ENCODE data around the gene CGA.
A peak's percentile ranks its signal among the peaks of the same experiment; 100 is the strongest.

CGA gene

GRCh38 chr6:87068795-87069194, 26.1 kb downstream of the CGA start:
- Histone ChIP-seq H3K36me3 (ENCODE audit: insufficient read depth, low read length) (no peaks in the 10 kb centered on the region), H3K27me3 (ENCODE audit: insufficient read depth, low read length) (peaks cover 3% of the 10 kb centered on the region; the same call in 1 of the 2 replicates), H3K9me3 (ENCODE audit: low read length) (no peaks in the 10 kb centered on the region), H3K4me2 (ENCODE audit: low read length) (no peak overlapping the region), H3K79me2 (ENCODE audit: insufficient read depth, low read length) (no peaks in the 10 kb centered on the region), H3K27ac (ENCODE audit: low read depth, low read length, poor library complexity, severe bottlenecking) (no peak overlapping the region), H2AFZ (ENCODE audit: low read length) (no peak overlapping the region), H4K20me1 (ENCODE audit: insufficient read depth, low read length) (no peaks in the 10 kb centered on the region), H3K4me3 (ENCODE audit: low read depth, low read length, poor library complexity, severe bottlenecking) (no peak overlapping the region), H3F3A (ENCODE audit: insufficient read depth, low read length) (no peaks in the 10 kb centered on the region), H3K4me1 (ENCODE audit: insufficient read depth, low read length, severe bottlenecking) (peaks cover 7% of the 10 kb centered on the region), H3K9ac (ENCODE audit: low read length) (no peak overlapping the region), H3K9me2 (ENCODE audit: low read depth, low read length) (no peaks in the 10 kb centered on the region)
- no peak for TF ChIP-seq EZH2 (IDR thresholded peaks at IDR 0.05; ENCODE audit: borderline replicate concordance, low read length)
- TF ChIP-seq CTCF (IDR thresholded peaks at IDR 0.05; ENCODE audit: low read length): no peak

GRCh38 chr6:87066449-87067333, 28.2 kb downstream of the CGA start:
- Histone ChIP-seq H3K4me2 (ENCODE audit: low read length) (peak overlapping the region; percentile 59), H3K4me1 (ENCODE audit: insufficient read depth, low read length, severe bottlenecking) (peaks cover 7% of the 10 kb centered on the region), H3K9ac (ENCODE audit: low read length) (no peak overlapping the region), H3K36me3 (ENCODE audit: insufficient read depth, low read length) (no peaks in the 10 kb centered on the region), H4K20me1 (ENCODE audit: insufficient read depth, low read length) (no peaks in the 10 kb centered on the region), H3K79me2 (ENCODE audit: insufficient read depth, low read length) (no peaks in the 10 kb centered on the region), H3K4me3 (ENCODE audit: low read depth, low read length, poor library complexity, severe bottlenecking) (peak overlapping the region; percentile 44), H3K9me3 (ENCODE audit: low read length) (no peaks in the 10 kb centered on the region), H2AFZ (ENCODE audit: low read length) (no peak overlapping the region), H3F3A (ENCODE audit: insufficient read depth, low read length) (no peaks in the 10 kb centered on the region), H3K27ac (ENCODE audit: low read depth, low read length, poor library complexity, severe bottlenecking) (no peak overlapping the region), H3K9me2 (ENCODE audit: low read depth, low read length) (no peaks in the 10 kb centered on the region), H3K27me3 (ENCODE audit: insufficient read depth, low read length) (peaks cover 3% of the 10 kb centered on the region; the same call in 1 of the 2 replicates)
- TF ChIP-seq EZH2 (IDR thresholded peaks at IDR 0.05; ENCODE audit: borderline replicate concordance, low read length): no peak
- peak; percentile 77 for TF ChIP-seq CTCF (IDR thresholded peaks at IDR 0.05; ENCODE audit: low read length)

- Histone ChIP-seq H3K9me3 (ENCODE audit: low read length) (no peaks in the 10 kb centered on the region), H3K79me2 (ENCODE audit: insufficient read depth, low read length) (no peaks in the 10 kb centered on the region), H3K36me3 (ENCODE audit: insufficient read depth, low read length) (no peaks in the 10 kb centered on the region), H2AFZ (ENCODE audit: low read length) (no peak overlapping the region), H3K9me2 (ENCODE audit: low read depth, low read length) (no peaks in the 10 kb centered on the region), H3K27me3 (ENCODE audit: insufficient read depth, low read length) (no peaks in the 10 kb centered on the region), H3K9ac (ENCODE audit: low read length) (no peak overlapping the region), H3K4me3 (ENCODE audit: low read depth, low read length, poor library complexity, severe bottlenecking) (no peak overlapping the region), H3K4me1 (ENCODE audit: insufficient read depth, low read length, severe bottlenecking) (peaks cover 7% of the 10 kb centered on the region), H3K27ac (ENCODE audit: low read depth, low read length, poor library complexity, severe bottlenecking) (no peak overlapping the region), H4K20me1 (ENCODE audit: insufficient read depth, low read length) (no peaks in the 10 kb centered on the region), H3F3A (ENCODE audit: insufficient read depth, low read length) (no peaks in the 10 kb centered on the region), H3K4me2 (ENCODE audit: low read length) (no peak overlapping the region)
- TF ChIP-seq EZH2 (IDR thresholded peaks at IDR 0.05; ENCODE audit: borderline replicate concordance, low read length) (no peak), CTCF (IDR thresholded peaks at IDR 0.05; ENCODE audit: low read length) (no peak)
Observed at GRCh38 chr6:87065117-87065516, 29.8 kb downstream of the CGA start.
